ENCODE measurements around the gene RIOK1. TPM values are rescaled to one million over a fixed set of nuclear protein-coding genes. Genes with fewer than 3 reads are reported as not detected.
"Not testable (repeated sequence)": the region's sequence is repeated elsewhere in the genome, so short reads cannot be mapped to it uniquely, and the experiment has no call there.

Gene RIOK1
- total and polyA plus RNA-seq, 2 of the 13 experiments (the other 11 are each of a cell fraction or from before 2014, with no cell fraction given), result 9.4 to 37.8 TPM

DNA sequence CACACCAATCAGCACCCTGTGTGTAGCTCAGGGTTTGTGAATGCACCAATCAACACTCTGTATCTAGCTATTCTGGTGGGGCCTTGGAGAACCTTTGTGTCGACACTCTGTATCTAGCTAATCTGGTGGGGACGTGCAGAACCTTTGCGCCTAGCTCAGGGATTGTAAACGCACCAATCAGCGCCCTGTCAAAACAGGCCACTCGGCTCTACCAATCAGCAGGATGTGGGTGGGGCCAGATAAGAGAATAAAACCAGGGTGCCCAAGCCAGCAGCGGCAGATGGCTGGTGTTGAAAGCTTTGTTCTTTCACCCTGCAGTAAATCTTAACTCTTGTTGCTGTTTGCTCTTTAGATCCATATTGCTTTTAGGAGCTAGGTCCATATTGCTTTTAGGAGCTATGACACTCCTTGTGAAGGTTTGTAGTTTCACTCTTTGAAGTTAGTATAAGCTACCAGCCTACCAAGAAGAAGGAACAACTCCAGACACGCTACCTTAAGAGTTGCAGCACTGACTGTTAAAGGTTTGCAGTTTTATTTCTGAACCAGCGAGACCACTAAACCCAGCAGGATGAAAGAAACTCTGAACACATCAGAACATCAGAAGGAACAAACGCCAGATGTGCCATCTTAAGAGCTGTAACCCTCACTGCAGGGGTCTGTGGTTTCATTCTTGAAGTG is 44.7 kb upstream of the RIOK1 start:
- FAIRE-seq; H3K79me2 ChIP-seq (ENCODE audit: insufficient read depth, low read length); H3K27ac ChIP-seq (ENCODE audit: extremely low read length, insufficient read depth, low read length); in situ Hi-C loops (cut with HindIII; ENCODE audit: extremely low pct_ligation_motif_present, low pct_unique_long_range_greater_than_20kb); H3K9me3 ChIP-seq (ENCODE audit: low read length); ATAC-seq; H3K4me2 ChIP-seq (ENCODE audit: low read depth, low read length); CTCF ChIA-PET (ENCODE audit: low intra/inter-chr PET ratio, low total read pairs); H3K36me3 ChIP-seq (replicated peaks in 1 of 2; ENCODE audit: control insufficient read depth in 1 of 2, insufficient read depth in 2 of 2, low read length in 2 of 2); H4K20me1 ChIP-seq (ENCODE audit: insufficient read depth, low read length); H3K4me3 ChIP-seq (replicated peaks in 1 of 3; ENCODE audit: insufficient read depth in 1 of 3, low read depth in 2 of 3, low read length in 3 of 3); H3K9ac ChIP-seq (ENCODE audit: insufficient read depth, low read depth, low read length); BruUV-seq (replicated peaks); intact Hi-C loops (cut with micrococcal nuclease; ENCODE audit: unreplicated experiment); H3K27me3 ChIP-seq (ENCODE audit: control insufficient read depth in 1 of 2, insufficient read depth in 2 of 2, low read length in 2 of 2); DNase-seq (ENCODE audit: low spot score): not testable (repeated sequence)
- POLR2A ChIA-PET, result interaction anchor here (0.7 to 0.8 kb wide), 2 partner anchors 29 to 45 kb away, joined by 3 read pairs; partner anchors contain the start of genes CAGE1 and RIOK1
- WGBS (ENCODE audit: low lambda C conversion rate), result 91% methylated on average over 10 of the region's 10 CpGs
- Histone ChIP-seq H3K4me1 (ENCODE audit: insufficient read depth, low read length) (peaks cover 37% of the 10 kb centered on the region), H2AFZ (ENCODE audit: low read length) (peak overlapping the region; percentile 46)
- peak; percentile 41; the same call in 1 of the 2 replicates for TF ChIP-seq NFYC (CRISPR knock-in tag; IDR thresholded peaks at IDR 0.05)
- peak; percentile 60 for TF ChIP-seq NFYB (CRISPR knock-in tag; IDR thresholded peaks at IDR 0.05)

DNA sequence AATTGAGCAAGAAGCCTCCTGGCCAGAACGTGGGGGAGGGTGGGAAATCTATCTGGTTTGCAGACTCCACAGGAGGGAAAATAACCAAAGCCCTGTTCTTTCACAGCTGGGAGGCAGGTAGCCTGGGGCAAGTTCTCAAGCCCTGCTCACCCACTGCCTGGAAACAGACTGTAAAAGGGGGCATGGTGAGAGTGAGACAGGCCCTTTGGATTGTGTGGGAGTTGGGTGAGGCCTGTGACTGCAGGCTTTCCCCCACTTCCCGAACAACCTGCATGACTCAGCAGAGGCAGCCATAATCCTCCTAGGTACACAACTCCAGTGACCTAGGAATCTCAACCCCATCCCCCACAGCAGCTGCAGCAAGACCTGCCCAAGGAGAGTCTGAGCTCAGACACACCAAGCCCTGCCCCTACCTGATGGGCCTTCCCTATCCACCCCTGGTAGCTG is 42.0 kb upstream of the RIOK1 start:
- ATAC-seq (peak; percentile 62), DNase-seq (ENCODE audit: low spot score) (peak; percentile 51)
- intact Hi-C loops (cut with micrococcal nuclease; ENCODE audit: unreplicated experiment); H4K20me1 ChIP-seq (ENCODE audit: insufficient read depth, low read length); BruUV-seq (replicated peaks); H3K9me3 ChIP-seq (ENCODE audit: low read length); H3K36me3 ChIP-seq (replicated peaks in 1 of 2; ENCODE audit: control insufficient read depth in 1 of 2, insufficient read depth in 2 of 2, low read length in 2 of 2); CTCF ChIA-PET (ENCODE audit: low intra/inter-chr PET ratio, low total read pairs); in situ Hi-C loops (cut with HindIII; ENCODE audit: extremely low pct_ligation_motif_present, low pct_unique_long_range_greater_than_20kb); FAIRE-seq; H3K27me3 ChIP-seq (ENCODE audit: control insufficient read depth in 1 of 2, insufficient read depth in 2 of 2, low read length in 2 of 2); H3K79me2 ChIP-seq (ENCODE audit: insufficient read depth, low read length); TF ChIP-seq SOX13 (CRISPR knock-in tag; conservative IDR thresholded peaks at IDR 0.05 in 1 of 2, IDR thresholded peaks at IDR 0.05 in 1 of 2): not testable (repeated sequence)
- WGBS (ENCODE audit: low lambda C conversion rate), result 7% methylated on average over 2 of the region's 2 CpGs
- Histone ChIP-seq H3K9ac (ENCODE audit: insufficient read depth, low read depth, low read length) (peak overlapping the region; percentile 40; the same call in 1 of the 2 replicates), H2AFZ (ENCODE audit: low read length) (peak overlapping the region; percentile 81), H3K4me1 (ENCODE audit: insufficient read depth, low read length) (peaks cover 26% of the 10 kb centered on the region), H3K27ac (ENCODE audit: extremely low read length, insufficient read depth, low read length) (peak overlapping the region; percentile 53), H3K4me2 (ENCODE audit: low read depth, low read length) (peak overlapping the region; percentile 56), H3K4me3 (replicated peaks in 1 of 3; ENCODE audit: insufficient read depth in 1 of 3, low read depth in 2 of 3, low read length in 3 of 3) (0 out of 6 replicates have a peak overlapping the region, but pooled peaks of 1 of the 3 experiments have one; percentile 25)
- POLR2A ChIA-PET, result interaction anchor here (0.6 to 1.9 kb wide), 4 partner anchors 22 to 194 kb away, joined by 3 to 11 read pairs (median 4); partner anchors contain the start of genes CAGE1, DSP and RIOK1
- TF ChIP-seq MAFG (CRISPR knock-in tag; IDR thresholded peaks at IDR 0.05) (peak; percentile 61; the same call in 1 of the 2 replicates), POGZ (CRISPR knock-in tag; IDR thresholded peaks at IDR 0.05) (0 out of 2 replicates have a peak, but pooled peaks have one; percentile 15), MIER3 (CRISPR knock-in tag; IDR thresholded peaks at IDR 0.05; ENCODE audit: borderline replicate concordance) (0 out of 2 replicates have a peak, but pooled peaks have one; percentile 18), FOXA3 (CRISPR knock-in tag; IDR thresholded peaks at IDR 0.05) (0 out of 2 replicates have a peak, but pooled peaks have one; percentile 24), PITX1 (CRISPR knock-in tag; IDR thresholded peaks at IDR 0.05) (peak; percentile 70), ELF3 (CRISPR knock-in tag; IDR thresholded peaks at IDR 0.05) (0 out of 2 replicates have a peak, but pooled peaks have one; percentile 25), SOX13 (IDR thresholded peaks at IDR 0.05) (0 out of 2 replicates have a peak, but pooled peaks have one; percentile 14)
- TF ChIP-seq, protein P1, sequence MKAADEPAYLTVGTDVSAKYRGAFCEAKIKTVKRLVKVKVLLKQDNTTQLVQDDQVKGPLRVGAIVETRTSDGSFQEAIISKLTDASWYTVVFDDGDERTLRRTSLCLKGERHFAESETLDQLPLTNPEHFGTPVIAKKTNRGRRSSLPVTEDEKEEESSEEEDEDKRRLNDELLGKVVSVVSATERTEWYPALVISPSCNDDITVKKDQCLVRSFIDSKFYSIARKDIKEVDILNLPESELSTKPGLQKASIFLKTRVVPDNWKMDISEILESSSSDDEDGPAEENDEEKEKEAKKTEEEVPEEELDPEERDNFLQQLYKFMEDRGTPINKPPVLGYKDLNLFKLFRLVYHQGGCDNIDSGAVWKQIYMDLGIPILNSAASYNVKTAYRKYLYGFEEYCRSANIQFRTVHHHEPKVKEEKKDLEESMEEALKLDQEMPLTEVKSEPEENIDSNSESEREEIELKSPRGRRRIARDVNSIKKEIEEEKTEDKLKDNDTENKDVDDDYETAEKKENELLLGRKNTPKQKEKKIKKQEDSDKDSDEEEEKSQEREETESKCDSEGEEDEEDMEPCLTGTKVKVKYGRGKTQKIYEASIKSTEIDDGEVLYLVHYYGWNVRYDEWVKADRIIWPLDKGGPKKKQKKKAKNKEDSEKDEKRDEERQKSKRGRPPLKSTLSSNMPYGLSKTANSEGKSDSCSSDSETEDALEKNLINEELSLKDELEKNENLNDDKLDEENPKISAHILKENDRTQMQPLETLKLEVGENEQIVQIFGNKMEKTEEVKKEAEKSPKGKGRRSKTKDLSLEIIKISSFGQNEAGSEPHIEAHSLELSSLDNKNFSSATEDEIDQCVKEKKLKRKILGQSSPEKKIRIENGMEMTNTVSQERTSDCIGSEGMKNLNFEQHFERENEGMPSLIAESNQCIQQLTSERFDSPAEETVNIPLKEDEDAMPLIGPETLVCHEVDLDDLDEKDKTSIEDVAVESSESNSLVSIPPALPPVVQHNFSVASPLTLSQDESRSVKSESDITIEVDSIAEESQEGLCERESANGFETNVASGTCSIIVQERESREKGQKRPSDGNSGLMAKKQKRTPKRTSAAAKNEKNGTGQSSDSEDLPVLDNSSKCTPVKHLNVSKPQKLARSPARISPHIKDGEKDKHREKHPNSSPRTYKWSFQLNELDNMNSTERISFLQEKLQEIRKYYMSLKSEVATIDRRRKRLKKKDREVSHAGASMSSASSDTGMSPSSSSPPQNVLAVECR (CRISPR knock-in tag; IDR thresholded peaks at IDR 0.05; ENCODE audit: borderline replicate concordance), result peak; percentile 16; the same call in 1 of the 2 replicates

Data from HepG2 (cell line).